Natural killer cell (primary cell): ENCODE results near the gene KCNJ12. TPM values are rescaled to one million over a fixed set of nuclear protein-coding genes. Genes with fewer than 3 reads are reported as not detected.

Experiments
- ATAC-seq, 3 donors: fragments of 150-1000 bp in 2 of 3; fragments of 200-7000 bp in 1 of 3; cut with Tn5 transposase; 1 replicate in 1 of 3; 2 replicates in 2 of 3; pipeline ENCODE4 v1.10.0; 2021; ENCODE audit warnings: mild to moderate bottlenecking in 2 of 3, moderate library complexity in 2 of 3
- DNase-seq, 2 donors: peaks; one replicate each; pipeline versions ENCODE4 v3.0.0 to v3.0.0-alpha.2; 2013 to 2021; ENCODE audit warnings: mixed read lengths in 1 of 2
- H3K27ac ChIP-seq: one replicate; pipeline ENCODE4 v1.5.1; 2013; ENCODE audit warnings: mild to moderate bottlenecking, low read length
- H3K27me3 ChIP-seq: one replicate; pipeline ENCODE4 v1.6.1; 2013; ENCODE audit warnings: low read length; ENCODE audit not compliant: control insufficient read depth, insufficient read depth
- H3K36me3 ChIP-seq: one replicate; pipeline ENCODE4 v1.6.1; 2013; ENCODE audit warnings: low read length; ENCODE audit not compliant: control insufficient read depth, insufficient read depth
- H3K4me1 ChIP-seq: one replicate; pipeline ENCODE4 v1.6.1; 2013; ENCODE audit warnings: low read length; ENCODE audit not compliant: control insufficient read depth, insufficient read depth
- H3K4me3 ChIP-seq: one replicate; pipeline ENCODE4 v1.5.1; 2013; ENCODE audit warnings: low read length
- H3K9me3 ChIP-seq: one replicate; pipeline ENCODE4 v1.6.1; 2013; ENCODE audit warnings: low read length; ENCODE audit not compliant: control insufficient read depth, insufficient read depth
- H3K27ac Mint-ChIP-seq, 2 donors: one replicate each; pipeline ENCODE4 v1.8.0; 2022; ENCODE audit warnings: mild to moderate bottlenecking in 2 of 2, mixed read lengths in 2 of 2, moderate library complexity in 1 of 2
- H3K27me3 Mint-ChIP-seq, 2 donors: one replicate each; pipeline ENCODE4 v1.8.0; 2022; ENCODE audit warnings: low read depth in 2 of 2, mixed read lengths in 2 of 2
- H3K36me3 Mint-ChIP-seq: one replicate; pipeline ENCODE4 v1.8.0; 2022; ENCODE audit warnings: mixed read lengths
- H3K4me1 Mint-ChIP-seq, 2 donors: one replicate each; pipeline ENCODE4 v1.8.0; 2022; ENCODE audit warnings: mixed read lengths in 2 of 2
- H3K4me3 Mint-ChIP-seq: one replicate; pipeline ENCODE4 v1.8.0; 2022; ENCODE audit warnings: mild to moderate bottlenecking, moderate library complexity, mixed read lengths
- H3K9me3 Mint-ChIP-seq, 2 donors: one replicate each; pipeline ENCODE4 v1.8.0; 2022; ENCODE audit warnings: mixed read lengths in 2 of 2
- WGBS: methylation state at CpG from one replicate; pipeline ENCODE4 v1.1.7; 2013; ENCODE audit warnings: missing lambda C conversion rate; ENCODE audit not compliant: insufficient coverage; 5-methylcytosine and 5-hydroxymethylcytosine counted together
- intact Hi-C: fragments of 100-400 bp; cut with micrococcal nuclease; formaldehyde crosslinking; loops from one replicate; pipeline ENCODE4 v1.14.2; 2022
- total RNA-seq, 4 donors: library from RNA; stranded (reverse); fragments of 120-200 nt in 1 of 4; gene quantifications; one replicate each; pipeline versions ENCODE4 v1.2.3 to v1.2.4, GENCODE V29; 2013 to 2022
- TF ChIP-seq, protein P1 (sequence below): fragments of 200-600 bp; IDR thresholded peaks from one replicate; pipeline ENCODE4 v1.8.0; 2022; ENCODE audit warnings: antibody characterized with exemption

Gene KCNJ12
- total RNA-seq, 3 donors from 2014 or later (not counting 1 experiment from before 2014, with no cell fraction given) = 0.14 TPM; not detected in 2

- peaks cover 0 to 3% of the 10 kb centered on the region in 2 donors for H3K9me3 Mint-ChIP-seq
- H3K4me1 Mint-ChIP-seq = peaks cover 8 to 21% of the 10 kb centered on the region in 2 donors
- Histone ChIP-seq H3K4me3 (no peak overlapping the region), H3K27me3 (no peaks in the 10 kb centered on the region), H3K36me3 (no peaks in the 10 kb centered on the region), H3K9me3 (no peaks in the 10 kb centered on the region), H3K27ac (no peak overlapping the region), H3K4me1 (peaks cover 20% of the 10 kb centered on the region)
- H3K27me3 Mint-ChIP-seq = peaks cover 0 to 3% of the 10 kb centered on the region in 2 donors
- TF ChIP-seq, protein P1, sequence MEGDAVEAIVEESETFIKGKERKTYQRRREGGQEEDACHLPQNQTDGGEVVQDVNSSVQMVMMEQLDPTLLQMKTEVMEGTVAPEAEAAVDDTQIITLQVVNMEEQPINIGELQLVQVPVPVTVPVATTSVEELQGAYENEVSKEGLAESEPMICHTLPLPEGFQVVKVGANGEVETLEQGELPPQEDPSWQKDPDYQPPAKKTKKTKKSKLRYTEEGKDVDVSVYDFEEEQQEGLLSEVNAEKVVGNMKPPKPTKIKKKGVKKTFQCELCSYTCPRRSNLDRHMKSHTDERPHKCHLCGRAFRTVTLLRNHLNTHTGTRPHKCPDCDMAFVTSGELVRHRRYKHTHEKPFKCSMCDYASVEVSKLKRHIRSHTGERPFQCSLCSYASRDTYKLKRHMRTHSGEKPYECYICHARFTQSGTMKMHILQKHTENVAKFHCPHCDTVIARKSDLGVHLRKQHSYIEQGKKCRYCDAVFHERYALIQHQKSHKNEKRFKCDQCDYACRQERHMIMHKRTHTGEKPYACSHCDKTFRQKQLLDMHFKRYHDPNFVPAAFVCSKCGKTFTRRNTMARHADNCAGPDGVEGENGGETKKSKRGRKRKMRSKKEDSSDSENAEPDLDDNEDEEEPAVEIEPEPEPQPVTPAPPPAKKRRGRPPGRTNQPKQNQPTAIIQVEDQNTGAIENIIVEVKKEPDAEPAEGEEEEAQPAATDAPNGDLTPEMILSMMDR = no peak
- ATAC-seq = no peak
- no peak for DNase-seq
- intact Hi-C loops = no loop called here
- no peak overlapping the region for H3K4me3 Mint-ChIP-seq
- WGBS = 79% methylated on average over 12 of the region's 13 CpGs
- H3K27ac Mint-ChIP-seq = no peak overlapping the region
- H3K36me3 Mint-ChIP-seq = no peaks in the 10 kb centered on the region
These were observed 22.7 kb upstream of the KCNJ12 start for GRCh38 chr17:21353326-21354010.

DNA sequence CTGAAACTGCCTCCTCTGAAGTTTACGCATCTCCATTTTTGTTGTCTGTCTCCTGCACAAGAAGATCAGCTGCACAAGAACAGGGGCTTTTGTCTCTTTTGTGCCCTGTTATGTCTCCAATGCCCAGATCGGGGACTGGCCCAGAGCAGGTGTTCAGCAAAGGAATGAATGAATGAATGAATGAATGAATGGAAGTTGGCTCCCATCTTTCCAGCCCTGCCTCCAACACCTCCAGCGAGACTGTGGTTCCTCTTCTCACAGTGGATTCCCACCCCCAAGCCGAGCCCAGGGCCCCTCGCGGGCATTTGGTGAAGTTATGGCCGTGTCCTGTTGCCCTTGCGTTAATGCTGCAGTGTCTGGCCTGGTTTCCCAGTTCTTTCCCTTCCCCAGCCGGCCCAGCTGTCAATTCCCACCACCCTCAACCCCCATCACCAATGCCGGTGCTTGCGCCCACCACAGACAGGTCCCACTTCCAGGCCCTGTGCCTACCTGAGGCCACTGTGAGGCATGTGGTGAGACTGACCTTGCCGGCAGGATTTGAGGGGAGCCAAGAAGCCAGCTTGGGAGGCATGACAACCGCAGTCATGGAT is 21.3 kb upstream of the KCNJ12 start:
- peaks cover 9% of the 10 kb centered on the region for H3K4me1 ChIP-seq
- no peaks in the 10 kb centered on the region for H3K9me3 ChIP-seq
- TF ChIP-seq, protein P1 = no peak
- Mint-ChIP-seq H3K4me1 (peaks cover 8 to 10% of the 10 kb centered on the region in 2 donors), H3K27ac (no peak overlapping the region), H3K9me3 (peaks cover 0 to 3% of the 10 kb centered on the region in 2 donors), H3K36me3 (no peaks in the 10 kb centered on the region), H3K4me3 (no peak overlapping the region), H3K27me3 (peaks cover 0 to 3% of the 10 kb centered on the region in 2 donors)
- WGBS = 93% methylated on average over 13 of the region's 13 CpGs
- H3K36me3 ChIP-seq = no peaks in the 10 kb centered on the region
- intact Hi-C loops = no loop called here
- no peak overlapping the region for H3K4me3 ChIP-seq
- no peaks in the 10 kb centered on the region for H3K27me3 ChIP-seq
- H3K27ac ChIP-seq = no peak overlapping the region
- DNase-seq (no peak), ATAC-seq (no peak)

DNA sequence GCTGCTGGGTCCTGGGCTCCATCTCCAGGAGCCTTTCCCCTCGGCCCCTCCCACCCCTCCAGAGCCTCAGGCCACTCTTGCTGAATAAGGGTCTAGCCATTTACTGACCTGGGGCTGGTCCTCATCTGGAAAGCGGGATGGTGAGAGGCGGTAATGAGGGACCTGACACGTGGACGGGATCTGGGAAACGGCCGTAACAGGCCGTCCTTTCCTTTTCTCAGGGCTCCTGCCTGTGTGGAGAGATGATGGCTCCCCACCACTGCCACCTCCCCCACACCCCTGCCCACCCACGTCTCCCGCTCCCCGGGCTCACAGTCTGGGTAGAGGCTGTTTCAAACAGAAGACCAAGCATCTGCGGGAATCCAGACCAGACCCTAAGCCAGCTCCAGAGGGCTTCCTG is 20.6 kb upstream of the KCNJ12 start:
- H3K27ac Mint-ChIP-seq = no peak overlapping the region
- WGBS = 85% methylated on average over 12 of the region's 12 CpGs

More for the DNA sequence above, 20.6 kb upstream of the KCNJ12 start:
- Histone ChIP-seq H3K4me3 (no peak overlapping the region), H3K27ac (no peak overlapping the region), H3K36me3 (no peaks in the 10 kb centered on the region), H3K27me3 (no peaks in the 10 kb centered on the region), H3K4me1 (peaks cover 9% of the 10 kb centered on the region), H3K9me3 (no peaks in the 10 kb centered on the region)
- H3K27me3 Mint-ChIP-seq = peaks cover 0 to 3% of the 10 kb centered on the region in 2 donors
- ATAC-seq (no peak), DNase-seq (no peak)
- intact Hi-C loops = no loop called here
- TF ChIP-seq, protein P1 = no peak
- H3K4me3 Mint-ChIP-seq = no peak overlapping the region
- peaks cover 8% of the 10 kb centered on the region in 2 donors for H3K4me1 Mint-ChIP-seq
- peaks cover 0 to 3% of the 10 kb centered on the region in 2 donors for H3K9me3 Mint-ChIP-seq
- H3K36me3 Mint-ChIP-seq = no peaks in the 10 kb centered on the region
